Right hindlimb (tissue), 1 donor: ENCODE data around the gene TUBB1.
"Not testable (repeated sequence)": the region's sequence is repeated elsewhere in the genome, so short reads cannot be mapped to it uniquely, and the experiment has no call there.

Experiments used
- DNase-seq: peaks from one replicate; pipeline ENCODE4 v3.0.0-alpha.2; 2018

Gene TUBB1

GRCh38 chr20:59006864-59007664 lies 12.2 kb upstream of the TUBB1 start, which contains the start of gene CTSZ:
Gene CTSZ (minus strand): TSS chr20:59007254. CDS start chr20:59007128, 126 bp downstream.
- peak; percentile 68 for DNase-seq

DNA sequence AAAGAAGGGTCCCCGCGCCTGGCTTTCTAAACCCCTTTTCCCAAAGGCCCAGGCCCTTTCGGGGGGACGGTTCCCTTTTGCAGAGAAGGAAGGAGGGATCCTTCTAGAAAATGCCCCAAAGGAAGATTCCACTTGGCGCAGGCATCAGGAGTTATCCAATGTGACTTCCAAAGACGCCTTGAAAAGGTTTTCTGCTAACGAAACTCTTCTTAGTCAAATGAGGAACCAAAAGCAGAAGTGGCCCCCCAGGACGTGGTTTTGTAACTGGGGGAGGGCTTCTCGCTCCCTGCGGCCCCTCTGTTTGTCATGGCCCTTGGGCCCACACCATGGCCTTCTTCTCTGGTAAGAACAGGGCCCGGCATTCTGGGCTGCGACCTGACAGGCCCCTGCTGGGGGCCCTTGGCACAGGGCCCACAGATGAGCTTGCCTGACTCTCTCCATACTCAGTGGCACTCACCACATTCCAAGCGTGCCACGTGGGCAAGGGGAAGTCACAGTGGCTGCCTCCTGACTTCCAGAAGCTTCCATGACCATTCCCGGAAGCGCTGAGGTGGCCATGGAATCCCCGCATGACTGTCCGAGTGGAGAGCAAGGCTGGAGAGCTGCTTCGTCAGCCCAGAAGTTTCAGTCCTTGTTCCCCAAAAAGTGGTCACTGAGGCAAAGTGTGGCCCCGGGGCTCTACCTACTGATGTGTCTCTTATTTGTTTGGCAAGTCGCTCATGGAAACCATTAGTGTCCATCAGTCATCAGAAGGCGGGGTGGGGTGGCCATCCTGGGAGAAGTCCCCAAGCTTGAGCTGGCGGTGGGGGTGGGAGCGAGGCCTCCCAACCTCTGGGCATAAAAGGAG lies 11.3 kb upstream of the TUBB1 start:
- no peak for DNase-seq

DNA sequence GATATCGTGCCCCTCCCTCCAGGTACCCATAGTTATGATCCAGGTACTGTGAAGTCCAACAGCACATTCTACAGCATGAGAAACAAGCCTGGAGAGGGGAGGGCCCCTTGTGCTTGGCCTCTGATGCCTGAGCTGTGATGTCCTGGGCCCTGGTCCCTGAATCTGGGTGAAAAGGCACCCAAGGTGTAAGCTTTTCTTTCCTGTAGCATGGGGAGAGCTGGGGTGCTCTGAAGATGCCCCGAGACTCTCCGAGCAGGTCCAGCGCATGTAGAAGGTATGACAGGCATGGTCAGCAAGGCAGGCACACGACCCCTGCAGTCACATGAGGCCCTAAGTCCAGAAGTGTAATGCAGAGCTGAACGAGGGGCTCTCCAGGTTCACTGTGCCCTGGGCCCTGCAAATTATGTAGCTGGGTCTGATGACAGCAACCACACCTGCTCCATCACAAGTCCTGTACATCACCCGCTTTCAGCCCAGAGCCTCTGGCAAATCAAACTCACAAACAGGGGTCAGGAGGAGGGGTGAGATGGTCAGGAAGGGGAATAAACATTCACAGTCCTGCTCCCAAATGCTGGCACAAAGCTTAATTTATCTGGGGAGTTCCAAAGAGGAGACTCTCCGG lies 10.4 kb upstream of the TUBB1 start:
- DNase-seq = no peak

DNA sequence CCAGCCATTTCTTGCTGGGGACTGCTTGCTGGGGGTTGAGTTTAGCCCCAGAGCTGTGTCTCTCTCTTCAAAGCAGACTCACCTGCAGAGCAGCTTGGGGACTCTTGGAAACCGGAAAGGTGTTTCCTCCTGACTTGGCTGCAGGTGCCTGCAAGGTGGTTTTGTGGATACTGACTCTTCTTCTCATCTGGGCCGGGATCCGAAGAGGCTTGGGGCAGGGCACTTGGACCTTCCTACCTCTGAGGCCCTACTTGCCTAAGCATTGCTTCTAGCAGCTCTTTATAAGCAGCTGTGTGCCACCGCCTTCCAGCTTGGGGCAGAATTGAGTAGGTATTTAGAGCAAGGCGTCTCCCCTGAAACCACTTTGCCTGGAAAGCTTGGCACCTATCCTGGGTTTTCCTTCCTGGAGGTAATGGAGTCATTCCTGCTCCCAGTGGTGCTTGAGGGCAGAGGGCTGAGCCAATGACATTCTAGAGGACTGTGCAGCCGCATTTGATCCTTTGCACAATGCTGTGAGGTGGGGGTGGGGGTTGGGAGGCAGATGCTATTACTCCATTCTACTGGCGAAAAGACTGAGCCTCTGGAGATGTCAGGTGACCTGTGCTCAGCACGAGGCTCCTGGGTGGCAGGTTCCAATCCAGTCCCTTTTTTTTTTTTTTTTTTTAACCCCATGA lies 8.8 kb upstream of the TUBB1 start:
- no peak for DNase-seq

DNA sequence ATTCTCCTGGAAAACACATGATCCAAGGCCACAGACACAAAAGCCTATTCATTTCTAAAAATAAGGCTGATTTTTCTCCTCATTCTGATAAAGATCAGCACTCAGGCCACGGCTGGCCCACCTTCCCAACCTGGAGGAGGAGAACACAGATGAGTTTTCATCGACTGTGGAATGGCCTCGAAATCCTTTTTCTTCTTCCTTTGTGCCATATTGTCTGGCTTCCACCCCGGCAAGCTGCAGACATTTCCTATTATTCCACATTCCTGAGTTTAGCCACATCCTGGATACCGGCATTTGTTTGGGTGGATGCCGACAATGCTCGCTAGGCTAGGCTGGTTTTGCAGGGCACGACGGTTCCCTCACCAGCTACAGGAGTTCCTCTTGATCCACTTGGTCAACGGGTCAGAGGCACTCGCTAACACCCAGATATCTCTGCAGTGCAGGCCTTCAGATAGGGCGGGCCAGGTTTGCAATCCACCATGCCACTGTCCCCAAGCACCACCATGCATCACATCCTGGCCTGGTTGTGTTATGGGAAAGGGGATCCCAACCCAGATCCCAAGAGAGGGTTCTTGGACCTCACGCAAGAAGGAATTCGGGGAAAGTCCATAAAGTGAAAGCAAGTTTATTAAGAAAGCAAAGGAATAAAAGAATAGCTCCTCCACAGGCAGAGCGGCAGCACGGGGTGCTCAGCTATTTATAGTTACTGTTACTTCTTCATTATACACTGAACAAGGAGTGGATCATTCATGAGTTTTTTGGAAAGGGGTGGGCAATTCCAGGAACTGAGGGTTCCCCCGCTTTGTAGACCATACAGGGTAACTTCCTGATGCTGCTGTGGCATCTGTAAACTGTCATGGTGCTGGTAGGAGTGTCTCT lies 8.0 kb upstream of the TUBB1 start:
- DNase-seq = peak; percentile 66

DNA sequence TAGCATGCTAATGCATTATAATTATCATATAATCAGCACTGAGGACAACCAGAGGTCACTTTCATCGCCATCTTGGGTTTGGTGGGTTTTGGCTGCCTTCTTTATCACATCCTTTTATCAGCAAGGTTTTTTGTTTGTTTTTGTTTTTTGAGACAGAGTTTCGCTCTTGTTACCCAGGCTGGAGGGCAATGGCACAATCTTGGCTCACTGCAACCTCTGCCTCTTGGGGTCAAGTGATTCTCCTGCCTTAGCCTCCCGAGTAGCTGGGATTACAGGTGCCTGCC lies 7.4 kb upstream of the TUBB1 start:
- not testable (repeated sequence) for DNase-seq

- no peak for DNase-seq
Observed at GRCh38 chr20:59013031-59013951, 5.9 kb upstream of the TUBB1 start.

GRCh38 chr20:59013959-59014608 lies 5.1 kb upstream of the TUBB1 start:
- DNase-seq = no peak

- no peak for DNase-seq
Observed at GRCh38 chr20:59014680-59015389, 4.4 kb upstream of the TUBB1 start.

- DNase-seq = no peak
Observed at GRCh38 chr20:59015411-59015810, 3.8 kb upstream of the TUBB1 start.

- DNase-seq = no peak
Observed at GRCh38 chr20:59015812-59016711, 3.2 kb upstream of the TUBB1 start.

GRCh38 chr20:59016795-59017492 lies 2.3 kb upstream of the TUBB1 start:
- DNase-seq = no peak

- DNase-seq = no peak
Observed at GRCh38 chr20:59017493-59018231, 1.6 kb upstream of the TUBB1 start.

DNA sequence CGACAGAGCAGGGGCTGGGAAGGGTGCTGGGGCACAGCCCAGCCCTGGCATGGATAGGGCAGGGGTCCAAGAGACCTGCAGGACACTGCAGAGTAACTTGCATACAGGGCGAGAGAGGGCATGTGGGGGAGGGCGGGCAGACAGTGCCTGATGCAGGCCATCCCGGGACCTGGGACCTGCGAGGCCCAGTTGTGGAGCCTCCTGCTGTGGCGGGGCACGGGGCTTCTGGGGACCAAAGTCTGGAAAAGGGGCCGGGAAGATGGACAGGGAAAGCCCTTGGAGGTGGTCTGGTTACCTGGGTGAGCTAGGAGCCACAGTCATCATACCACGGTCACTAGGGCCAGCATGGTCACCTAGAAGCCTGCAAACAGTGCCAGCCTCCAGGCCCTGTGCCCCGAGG lies 412 bp upstream of the TUBB1 start:
- DNase-seq = no peak

DNA sequence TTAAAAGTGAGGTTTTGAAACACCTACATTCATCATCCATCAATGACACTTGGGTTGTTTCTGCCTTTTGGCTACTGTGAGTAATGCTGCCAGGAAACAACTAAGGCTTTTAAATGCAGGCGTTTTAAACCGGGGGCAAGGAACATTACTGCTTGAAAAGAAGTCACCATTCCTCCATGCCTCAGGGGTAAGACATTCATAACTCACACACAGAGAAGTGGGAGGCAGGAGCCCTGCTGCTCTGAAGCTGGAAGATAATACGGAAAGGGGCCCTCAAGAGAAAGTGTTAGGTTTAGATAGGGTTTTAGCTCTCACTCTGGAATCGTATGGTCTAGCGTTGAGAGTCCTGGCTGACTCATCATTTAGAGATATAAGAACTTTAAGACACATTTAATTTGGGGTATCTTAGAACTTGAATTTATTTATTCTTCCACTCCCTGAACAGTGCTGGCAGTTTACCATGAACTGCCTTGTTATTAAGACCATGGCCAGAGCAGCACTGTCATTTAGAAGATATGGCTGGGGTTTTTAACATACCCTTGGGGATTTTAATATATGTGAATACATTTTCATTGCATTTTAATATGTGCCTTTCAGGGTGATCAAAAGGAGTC lies 1.8 kb downstream of the TUBB1 start:
- no peak for DNase-seq

DNA sequence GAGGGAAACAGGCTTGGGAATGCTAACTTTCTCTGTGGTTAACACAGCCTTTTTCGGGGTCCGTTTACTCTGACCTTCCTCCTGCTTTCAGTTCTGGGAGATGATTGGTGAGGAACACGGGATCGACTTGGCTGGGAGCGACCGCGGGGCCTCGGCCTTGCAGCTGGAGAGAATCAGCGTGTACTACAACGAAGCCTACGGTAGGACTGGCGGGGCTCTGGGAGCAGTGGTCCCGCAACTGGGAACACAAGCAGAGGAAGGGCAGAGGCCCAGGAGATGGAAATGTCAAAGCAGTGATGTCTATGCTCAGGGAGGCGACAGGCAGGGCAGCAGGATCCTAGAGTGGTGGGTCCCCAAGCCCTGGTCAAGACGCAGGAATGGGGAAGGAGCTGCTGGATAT lies 3.5 kb downstream of the TUBB1 start:
- DNase-seq = no peak

- DNase-seq = no peak
Observed at GRCh38 chr20:59023616-59024015, 4.4 kb downstream of the TUBB1 start.
